ENCODE data around the gene CRIP3.

DNA sequence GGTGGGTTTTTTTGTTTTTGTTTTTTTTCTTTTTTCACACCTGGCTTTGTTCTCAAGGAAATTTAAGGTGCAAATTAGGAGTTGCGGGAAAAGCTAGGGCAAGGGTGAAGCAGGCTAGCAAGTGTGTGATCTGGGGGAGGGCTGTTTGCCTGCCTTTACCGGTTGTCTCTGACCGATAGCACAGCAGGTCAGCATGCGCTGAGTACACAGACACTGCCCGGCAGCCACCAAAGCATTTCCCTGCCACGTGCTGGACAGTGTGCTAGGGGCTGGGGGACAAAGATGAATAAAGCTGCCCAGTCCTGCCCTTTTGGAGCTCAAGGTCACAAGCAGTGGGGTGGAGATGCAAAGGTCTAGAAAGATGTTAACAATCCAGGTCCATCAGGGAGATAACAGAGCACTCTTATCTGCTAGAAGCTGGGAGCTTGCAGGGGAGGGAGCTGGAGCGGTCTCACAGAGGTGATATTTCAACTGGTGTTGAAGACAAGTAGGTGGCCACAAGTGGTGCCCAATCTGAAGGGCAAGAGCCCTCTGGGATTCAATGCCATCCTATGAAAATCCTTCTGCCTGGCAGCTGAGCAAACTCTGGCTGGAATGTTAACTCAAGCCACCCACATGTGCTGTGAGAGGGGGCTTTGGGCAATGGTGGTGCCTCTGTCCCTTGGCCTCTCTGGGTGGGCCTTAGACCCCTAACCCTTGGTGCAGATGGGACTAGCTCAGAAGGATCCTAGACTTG is 40.8 kb downstream of the CRIP3 start:
- TF ChIP-seq EZH2 (IDR thresholded peaks at IDR 0.05; ENCODE audit: insufficient read depth, poor library complexity, severe bottlenecking) (no peak), EZH2phosphoT487 (IDR thresholded peaks at IDR 0.05; ENCODE audit: insufficient read depth, low read depth) (no peak)
